OCI-LY3 (cell line): Measurements from ENCODE around the gene PTDSS2.
A peak's percentile ranks its signal among the peaks of the same experiment; 100 is the strongest.

Source experiments
- H2AFZ ChIP-seq: fragments of 200-600, 300-600 bp; shearing (Covaris generic); 2 replicates; pipeline ENCODE4 v1.6.0; 2014; ENCODE audit warnings: antibody characterized with exemption, low read depth, low read length
- H3K27ac ChIP-seq: fragments of 200-600, 300-600 bp; sonication (generic); 2 replicates; pipeline ENCODE4 v1.5.1; 2014; ENCODE audit warnings: mild to moderate bottlenecking, low read length, moderate library complexity, mixed read lengths
- H3K27me3 ChIP-seq: fragments of 200-600, 300-600 bp; sonication (generic); 2 replicates; pipeline ENCODE4 v1.6.1; 2014; ENCODE audit warnings: low read depth, low read length, mixed read lengths
- H3K36me3 ChIP-seq: fragments of 200-600, 300-600 bp; sonication (generic); replicated peaks from 2 replicates; pipeline ENCODE3; 2014; ENCODE audit warnings: low read depth, low read length, mixed read lengths
- H3K4me1 ChIP-seq: fragments of 300-600, 200-600 bp; sonication (generic); 2 replicates; pipeline ENCODE4 v1.6.1; 2014; ENCODE audit warnings: low read length, mixed read lengths
- H3K4me2 ChIP-seq: fragments of 200-600, 300-600 bp; sonication (generic); 2 replicates; pipeline ENCODE4 v1.6.1; 2014; ENCODE audit warnings: low read length, mixed read lengths
- H3K4me3 ChIP-seq: fragments of 300-600, 200-600 bp; sonication (generic); 2 replicates; pipeline ENCODE4 v1.5.1; 2014; ENCODE audit warnings: antibody characterized with exemption, mild to moderate bottlenecking, low read length, moderate library complexity
- H3K79me2 ChIP-seq: fragments of 300-600, 200-600 bp; shearing (Covaris generic); 2 replicates; pipeline ENCODE4 v1.6.1; 2014; ENCODE audit warnings: mild to moderate bottlenecking, low read length, mixed read lengths
- H3K9ac ChIP-seq: fragments of 300-600, 200-600 bp; shearing (Covaris generic); 2 replicates; pipeline ENCODE4 v1.6.0; 2014; ENCODE audit warnings: mild to moderate bottlenecking, low read length, moderate library complexity
- H3K9me3 ChIP-seq: fragments of 200-600, 300-600 bp; shearing (Covaris generic); 2 replicates; pipeline ENCODE4 v1.6.1; 2014; ENCODE audit warnings: low read length, mixed read lengths; ENCODE audit not compliant: insufficient read depth
- H4K20me1 ChIP-seq: fragments of 200-600, 300-600 bp; sonication (generic); 2 replicates; pipeline ENCODE4 v1.6.1; 2016; ENCODE audit warnings: low read length, mixed read lengths; ENCODE audit not compliant: insufficient read depth
- EZH2phosphoT487 ChIP-seq: fragments of 200-600 bp; shearing (Covaris generic); IDR thresholded peaks from 2 replicates; pipeline ENCODE4 v1.6.1; 2018; ENCODE audit warnings: antibody characterized with exemption, mixed run types, low read depth
- TF ChIP-seq, protein P1 (sequence below): fragments of 200-600, 300-600 bp; sonication (generic); IDR thresholded peaks from 2 replicates; pipeline ENCODE4 v1.5.1; 2014; ENCODE audit warnings: antibody characterized with exemption, low read length, low read depth

PTDSS2 gene

GRCh38 chr11:404551-405264 lies 45.4 kb upstream of the PTDSS2 start:
- H3K27ac ChIP-seq = no peak overlapping the region
- no peak overlapping the region for H3K9ac ChIP-seq
- TF ChIP-seq EZH2phosphoT487 = no peak
- TF ChIP-seq, protein P1, sequence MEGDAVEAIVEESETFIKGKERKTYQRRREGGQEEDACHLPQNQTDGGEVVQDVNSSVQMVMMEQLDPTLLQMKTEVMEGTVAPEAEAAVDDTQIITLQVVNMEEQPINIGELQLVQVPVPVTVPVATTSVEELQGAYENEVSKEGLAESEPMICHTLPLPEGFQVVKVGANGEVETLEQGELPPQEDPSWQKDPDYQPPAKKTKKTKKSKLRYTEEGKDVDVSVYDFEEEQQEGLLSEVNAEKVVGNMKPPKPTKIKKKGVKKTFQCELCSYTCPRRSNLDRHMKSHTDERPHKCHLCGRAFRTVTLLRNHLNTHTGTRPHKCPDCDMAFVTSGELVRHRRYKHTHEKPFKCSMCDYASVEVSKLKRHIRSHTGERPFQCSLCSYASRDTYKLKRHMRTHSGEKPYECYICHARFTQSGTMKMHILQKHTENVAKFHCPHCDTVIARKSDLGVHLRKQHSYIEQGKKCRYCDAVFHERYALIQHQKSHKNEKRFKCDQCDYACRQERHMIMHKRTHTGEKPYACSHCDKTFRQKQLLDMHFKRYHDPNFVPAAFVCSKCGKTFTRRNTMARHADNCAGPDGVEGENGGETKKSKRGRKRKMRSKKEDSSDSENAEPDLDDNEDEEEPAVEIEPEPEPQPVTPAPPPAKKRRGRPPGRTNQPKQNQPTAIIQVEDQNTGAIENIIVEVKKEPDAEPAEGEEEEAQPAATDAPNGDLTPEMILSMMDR = no peak
- H3K36me3 ChIP-seq = no peaks in the 10 kb centered on the region
- no peaks in the 10 kb centered on the region for H3K27me3 ChIP-seq
- no peak overlapping the region for H3K4me3 ChIP-seq
- no peaks in the 10 kb centered on the region for H3K79me2 ChIP-seq
- H3K9me3 ChIP-seq = no peaks in the 10 kb centered on the region
- no peak overlapping the region for H3K4me2 ChIP-seq
- H4K20me1 ChIP-seq = no peaks in the 10 kb centered on the region
- H3K4me1 ChIP-seq = no peaks in the 10 kb centered on the region
- H2AFZ ChIP-seq = no peak overlapping the region

DNA sequence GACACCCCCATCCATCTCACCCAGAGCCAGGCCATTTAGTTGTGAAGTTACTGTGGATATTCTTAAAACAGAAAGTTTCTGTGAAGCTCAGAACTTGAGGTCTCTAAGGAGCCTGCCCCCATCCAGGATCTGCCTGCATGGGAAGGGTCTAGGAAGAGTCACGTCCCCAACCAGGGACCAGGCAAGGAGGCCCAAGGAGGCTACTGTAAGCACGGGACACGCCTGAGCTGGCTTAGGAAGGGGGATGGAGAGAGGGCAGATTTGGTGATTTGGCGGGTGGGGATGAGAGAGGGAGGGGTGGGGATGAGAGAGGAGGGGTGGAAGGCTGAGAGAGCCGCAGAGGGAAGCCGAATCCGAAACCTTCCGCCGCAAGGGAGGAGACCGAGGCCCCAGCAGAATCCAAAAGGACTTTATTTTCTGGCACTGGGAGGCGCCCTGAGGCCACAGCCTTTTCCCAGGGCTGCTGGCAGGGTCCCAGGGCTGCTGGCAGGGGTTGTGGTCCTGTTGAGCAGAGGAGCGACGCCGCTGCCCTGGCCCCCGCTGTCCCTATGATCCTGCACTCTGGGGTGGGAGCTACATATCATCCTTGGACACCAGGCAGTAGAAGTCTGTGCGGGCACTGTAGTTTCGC lies 44.6 kb upstream of the PTDSS2 start:
- H2AFZ ChIP-seq = no peak overlapping the region
- H3K36me3 ChIP-seq = no peaks in the 10 kb centered on the region
- H3K79me2 ChIP-seq = no peaks in the 10 kb centered on the region
- H3K4me2 ChIP-seq = no peak overlapping the region
- H3K4me1 ChIP-seq = no peaks in the 10 kb centered on the region
- no peak overlapping the region for H3K9ac ChIP-seq
- TF ChIP-seq, protein P1 = no peak
- TF ChIP-seq EZH2phosphoT487 = no peak
- no peaks in the 10 kb centered on the region for H3K9me3 ChIP-seq
- no peaks in the 10 kb centered on the region for H3K27me3 ChIP-seq
- no peak overlapping the region for H3K4me3 ChIP-seq
- H3K27ac ChIP-seq = no peak overlapping the region
- no peaks in the 10 kb centered on the region for H4K20me1 ChIP-seq

DNA sequence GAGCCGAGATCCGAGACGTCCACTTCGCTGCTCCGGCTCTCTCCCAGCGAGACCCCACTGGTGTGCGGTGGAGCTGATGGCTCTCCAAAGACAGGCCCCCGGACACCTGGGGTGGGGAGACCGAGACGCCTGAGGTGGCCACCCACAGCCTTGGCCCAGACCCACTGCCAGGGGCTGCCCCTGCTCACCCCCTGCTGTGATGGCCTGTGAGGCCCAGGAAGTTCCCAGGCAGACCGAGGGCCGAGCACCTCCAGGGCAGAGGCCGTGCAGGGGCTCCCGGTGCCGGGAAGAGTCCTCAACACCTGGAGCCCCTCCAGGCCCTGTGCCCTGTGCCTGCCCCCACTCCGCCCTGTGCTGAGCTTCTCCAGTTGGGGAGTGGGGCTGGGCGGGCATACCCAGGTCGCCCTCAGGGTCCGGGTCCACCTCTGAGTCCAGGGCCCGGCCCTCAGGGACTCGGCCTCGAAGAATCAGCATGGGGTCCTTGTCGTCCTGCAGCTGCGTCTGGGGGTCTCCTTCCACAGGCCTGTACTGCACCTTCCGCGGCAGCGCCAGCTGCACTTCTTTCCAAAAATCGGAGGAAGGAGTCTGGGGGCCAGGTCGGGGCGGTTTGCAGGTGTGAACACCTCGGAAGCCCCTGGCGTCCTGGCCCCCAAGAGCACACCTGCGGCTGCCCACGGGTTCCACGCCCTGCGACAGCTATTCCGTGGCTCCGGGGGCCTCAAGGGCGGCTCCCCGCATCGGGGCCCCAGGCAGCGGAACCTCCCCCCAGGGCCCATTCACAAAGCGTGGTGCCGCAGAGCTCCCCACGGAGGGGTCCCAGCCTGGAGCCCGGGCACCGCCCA lies 43.9 kb upstream of the PTDSS2 start:
- Histone ChIP-seq H3K27me3 (no peaks in the 10 kb centered on the region), H3K4me3 (peak overlapping the region; percentile 91), H3K4me2 (peak overlapping the region; percentile 99), H4K20me1 (no peaks in the 10 kb centered on the region), H3K27ac (peak overlapping the region; percentile 8; the same call in 1 of the 2 replicates), H3K36me3 (no peaks in the 10 kb centered on the region), H3K9me3 (no peaks in the 10 kb centered on the region), H3K9ac (peak overlapping the region; percentile 57), H2AFZ (no peak overlapping the region; the same call in 1 of the 2 replicates), H3K4me1 (no peaks in the 10 kb centered on the region), H3K79me2 (no peaks in the 10 kb centered on the region)
- TF ChIP-seq, protein P1 = no peak
- TF ChIP-seq EZH2phosphoT487 = no peak
